Psoas muscle (tissue), 8 donors: ENCODE measurements around the gene TRIM44. TPM values are rescaled to one million over a fixed set of nuclear protein-coding genes. Genes with fewer than 3 reads are reported as not detected.
"Not testable (repeated sequence)": the region's sequence is repeated elsewhere in the genome, so short reads cannot be mapped to it uniquely, and the experiment has no call there.

Source experiments
- ATAC-seq, 4 donors: fragments of 200-7000 bp; cut with Tn5 transposase; one replicate each; pipeline ENCODE4 v1.9.1; 2020; ENCODE audit warnings: moderate library complexity in 3 of 4, mild to moderate bottlenecking in 2 of 4
- DNase-seq, 2 donors: peaks; one replicate each; pipeline ENCODE4 v3.0.0-alpha.2; 2020
- H3K27ac ChIP-seq: fragments of 200-600 bp; one replicate; pipeline ENCODE4 v1.8.0; 2022
- H3K27me3 ChIP-seq, 3 donors: fragments of 200-600 bp in 1 of 3; one replicate each; pipeline versions ENCODE4 v1.6.1 to v1.8.0; 2013 to 2022; ENCODE audit warnings: low read length in 2 of 3, mild to moderate bottlenecking in 2 of 3, moderate library complexity in 1 of 3; ENCODE audit not compliant: insufficient read depth in 3 of 3
- H3K36me3 ChIP-seq, 2 donors: fragments of 200-600 bp in 1 of 2; one replicate each; pipeline versions ENCODE4 v1.6.1 to v1.8.0; 2013 to 2022; ENCODE audit warnings: low read depth in 1 of 2, mild to moderate bottlenecking in 1 of 2, moderate library complexity in 1 of 2; ENCODE audit not compliant: insufficient read depth in 1 of 2
- H3K4me1 ChIP-seq: fragments of 200-600 bp; one replicate; pipeline ENCODE4 v1.8.0; 2022
- H3K4me3 ChIP-seq: fragments of 200-600 bp; one replicate; pipeline ENCODE4 v1.8.0; 2022; ENCODE audit warnings: mild to moderate bottlenecking
- H3K9me3 ChIP-seq: fragments of 200-600 bp; one replicate; pipeline ENCODE4 v1.8.0; 2022
- CTCF ChIP-seq: fragments of 200-600 bp; IDR thresholded peaks from one replicate; pipeline ENCODE4 v1.8.0; 2022; ENCODE audit warnings: antibody characterized with exemption
- WGBS, 3 donors: extraction: QIAGEN DNeasy Blood & Tissue Kit; methylation state at CpG; one replicate each; pipeline versions ENCODE4 v1.1.6 to v1.1.7; 2013; 5-methylcytosine and 5-hydroxymethylcytosine counted together
- intact Hi-C, 2 donors: fragments of 100-400 bp; cut with DNase I; formaldehyde crosslinking; loops; one replicate each; pipeline versions ENCODE4 v1.11.0 to v1.14.2; 2022
- polyA plus RNA-seq, 3 donors: library from polyadenylated mRNA; stranded (reverse); fragments of 200-250 nt; gene quantifications; one replicate each; pipeline ENCODE4 v1.2.3, GENCODE V29; 2013
- total RNA-seq, 4 donors: library from RNA; stranded (reverse); fragmentation: NEBNext Ultra II Directional in 2 of 4; extraction: Animal tissue kit (Norgen Biotek cat#: 25700) in 2 of 4; gene quantifications; one replicate each; pipeline versions ENCODE4 v1.2.1 to v1.2.4, GENCODE V29; 2021 to 2023
- donor health status: healthy with polysubstance abuse.
- donor health status: DM: no; HTN: no; CAD: no; lungs with moderate emphysema.
- donor health status: Bipolar disorder and iron deficiency.
- donor health status: healthy.
- donor health status: DM: yes; HTN: yes; CAD: no.
- donor health status: DM: no; HTN: no; CAD: no.
- donor health status: DM: no; HTN: no; CAD: no.
- donor health status: DM: yes; HTN: yes; CAD: no.

Gene TRIM44
- total and polyA plus RNA-seq, 7 donors, result 6.8 to 46.8 (median 34.0) TPM

- Histone ChIP-seq H3K36me3 (no peaks in the 10 kb centered on the region), H3K9me3 (no peaks in the 10 kb centered on the region), H3K4me1 (no peaks in the 10 kb centered on the region), H3K27me3 (no peaks in the 10 kb centered on the region), H3K4me3 (no peak overlapping the region), H3K27ac (no peak overlapping the region)
- ATAC-seq (no peak), DNase-seq (no peak)
- intact Hi-C loops, result loop anchor here in 1 of 2 donors (5.0 kb wide), 1 partner anchor 38 kb away; no protein-coding TSS in a partner anchor
- no peak for TF ChIP-seq CTCF
- 64 to 81% (median 80%) methylated on average over 3 of the region's 3 CpGs for WGBS, 3 donors
Observed at GRCh38 chr11:35714882-35715627, 52.5 kb downstream of the TRIM44 start.

- not testable (repeated sequence) for H3K9me3 ChIP-seq, H3K4me1 ChIP-seq, H3K4me3 ChIP-seq, ATAC-seq, H3K36me3 ChIP-seq, H3K27ac ChIP-seq, H3K27me3 ChIP-seq, DNase-seq
- WGBS, 3 donors, result 73 to 81% (median 81%) methylated on average over 2 of the region's 2 CpGs
- intact Hi-C loops, result loop anchor here in 1 of 2 donors (5.0 kb wide), 1 partner anchor 38 kb away; no protein-coding TSS in a partner anchor
Observed at GRCh38 chr11:35715677-35716076, 53.1 kb downstream of the TRIM44 start.

DNA sequence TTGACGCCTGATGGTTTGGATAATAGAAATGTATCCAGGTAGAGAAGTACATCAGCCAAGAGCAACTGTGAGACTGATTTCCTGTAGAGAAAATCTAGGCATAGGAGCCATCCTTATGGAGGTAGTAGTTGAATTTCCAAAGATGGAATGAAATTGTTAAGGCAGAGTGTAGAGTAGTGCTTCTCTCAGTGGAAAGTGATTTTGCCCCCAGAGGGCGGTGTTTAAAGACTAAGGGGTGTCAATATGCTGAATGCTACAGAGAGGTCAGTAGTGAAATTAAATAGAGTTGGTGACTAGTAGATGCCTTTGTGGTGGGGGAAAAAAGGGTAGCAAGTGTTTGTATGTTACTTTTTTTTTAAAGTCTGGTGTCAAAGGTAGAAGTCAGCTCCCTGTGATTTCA lies 54.5 kb downstream of the TRIM44 start:
- TF ChIP-seq CTCF, result no peak
- Histone ChIP-seq H3K36me3 (no peaks in the 10 kb centered on the region), H3K27ac (no peak overlapping the region), H3K4me3 (no peak overlapping the region), H3K27me3 (no peaks in the 10 kb centered on the region), H3K9me3 (no peaks in the 10 kb centered on the region), H3K4me1 (peaks cover 7% of the 10 kb centered on the region)
- intact Hi-C loops, result loop anchor here in 1 of 2 donors (5.0 kb wide), 1 partner anchor 40 kb away; no protein-coding TSS in a partner anchor
- 95 to 98% (median 96%) methylated on average over 2 of the region's 2 CpGs for WGBS, 3 donors
- DNase-seq (no peak), ATAC-seq (no peak)

- no peaks in the 10 kb centered on the region for H3K27me3 ChIP-seq
- H3K4me1 ChIP-seq, result peaks cover 11% of the 10 kb centered on the region
- TF ChIP-seq CTCF, result no peak
- intact Hi-C loops, result loop anchor here in 1 of 2 donors (5.0 kb wide), 1 partner anchor 40 kb away; no protein-coding TSS in a partner anchor
- H3K36me3 ChIP-seq, result no peaks in the 10 kb centered on the region
- no peak overlapping the region for H3K27ac ChIP-seq
- ATAC-seq (no peak), DNase-seq (no peak)
- no peaks in the 10 kb centered on the region for H3K9me3 ChIP-seq
- no peak overlapping the region for H3K4me3 ChIP-seq
- WGBS, 3 donors, result 95 to 100% (median 97%) methylated on average over 2 of the region's 2 CpGs
Observed at GRCh38 chr11:35717520-35717919, 54.9 kb downstream of the TRIM44 start.

GRCh38 chr11:35721651-35722282 lies 59.2 kb downstream of the TRIM44 start:
- H3K36me3 ChIP-seq, result peaks cover 4 to 11% of the 10 kb centered on the region in 2 donors
- H3K9me3 ChIP-seq, result no peaks in the 10 kb centered on the region
- intact Hi-C loops, result no loop called here
- no peak overlapping the region for H3K4me3 ChIP-seq
- TF ChIP-seq CTCF, result no peak
- no peak for DNase-seq
- 49 to 59% (median 55%) methylated on average over 2 of the region's 2 CpGs for WGBS, 3 donors
- H3K4me1 ChIP-seq, result peaks cover 11% of the 10 kb centered on the region
- H3K27me3 ChIP-seq, result no peaks in the 10 kb centered on the region
- no peak overlapping the region for H3K27ac ChIP-seq
- ATAC-seq, result no peak
